ENCODE measurements around the gene KISS1R.

Gene KISS1R

DNA sequence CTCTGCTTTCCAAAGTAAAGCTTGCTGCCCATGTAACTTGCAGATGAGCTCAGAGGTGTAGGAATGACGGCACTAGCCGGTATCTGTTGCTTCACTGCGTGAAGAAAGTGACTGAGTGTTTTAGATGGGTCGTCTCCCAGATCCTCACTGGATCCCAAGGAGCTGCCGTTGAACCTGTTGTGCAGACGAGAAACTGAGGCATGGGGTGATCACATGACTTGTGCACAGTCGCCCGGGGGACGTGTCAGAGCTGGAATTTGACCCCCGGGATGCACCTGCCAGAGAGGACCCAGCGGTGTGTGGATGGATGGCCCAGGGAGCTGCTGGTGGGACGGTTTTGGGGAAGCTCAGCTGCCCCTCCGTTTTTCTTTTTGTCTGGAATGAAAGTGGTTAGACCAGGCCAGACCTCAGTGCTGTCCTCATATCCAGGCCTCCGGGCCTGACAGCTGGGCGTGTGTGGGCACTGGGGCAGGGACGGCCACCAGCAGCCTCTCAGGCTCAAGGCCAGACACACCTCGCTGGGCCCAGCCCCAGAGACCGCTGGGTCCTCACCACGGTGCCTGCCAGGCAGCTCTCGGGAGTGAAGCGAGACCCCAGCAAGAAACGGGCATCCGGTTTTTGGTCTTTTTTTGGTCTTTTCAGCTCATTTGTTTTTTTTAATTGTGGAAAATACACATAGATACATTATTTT, 21.2 kb downstream of the KISS1R start:
- no peak overlapping the region for H3K27ac ChIP-seq (ENCODE audit: low read length)
- H3K9me3 ChIP-seq (ENCODE audit: insufficient read depth, low read length): peaks cover 3% of the 10 kb centered on the region; the same call in 1 of the 2 replicates
- H3K27me3 ChIP-seq (ENCODE audit: low read depth, low read length): no peaks in the 10 kb centered on the region
- H2AFZ ChIP-seq (ENCODE audit: low read depth, low read length): no peak overlapping the region
- H3K4me2 ChIP-seq (ENCODE audit: low read length): no peak overlapping the region
- peaks cover 86% of the 10 kb centered on the region for H3K79me2 ChIP-seq (ENCODE audit: low read length)
- no peak overlapping the region for H3K4me3 ChIP-seq (ENCODE audit: low read length)
- H4K20me1 ChIP-seq (ENCODE audit: insufficient read depth, low read length): peaks cover 68% of the 10 kb centered on the region
- H3K9ac ChIP-seq (ENCODE audit: low read length): no peak overlapping the region
- H3K36me3 ChIP-seq (replicated peaks; ENCODE audit: low read depth, low read length): peaks cover 72% of the 10 kb centered on the region
- H3K4me1 ChIP-seq (ENCODE audit: low read length): peaks cover 48% of the 10 kb centered on the region
- TF ChIP-seq, protein P1, sequence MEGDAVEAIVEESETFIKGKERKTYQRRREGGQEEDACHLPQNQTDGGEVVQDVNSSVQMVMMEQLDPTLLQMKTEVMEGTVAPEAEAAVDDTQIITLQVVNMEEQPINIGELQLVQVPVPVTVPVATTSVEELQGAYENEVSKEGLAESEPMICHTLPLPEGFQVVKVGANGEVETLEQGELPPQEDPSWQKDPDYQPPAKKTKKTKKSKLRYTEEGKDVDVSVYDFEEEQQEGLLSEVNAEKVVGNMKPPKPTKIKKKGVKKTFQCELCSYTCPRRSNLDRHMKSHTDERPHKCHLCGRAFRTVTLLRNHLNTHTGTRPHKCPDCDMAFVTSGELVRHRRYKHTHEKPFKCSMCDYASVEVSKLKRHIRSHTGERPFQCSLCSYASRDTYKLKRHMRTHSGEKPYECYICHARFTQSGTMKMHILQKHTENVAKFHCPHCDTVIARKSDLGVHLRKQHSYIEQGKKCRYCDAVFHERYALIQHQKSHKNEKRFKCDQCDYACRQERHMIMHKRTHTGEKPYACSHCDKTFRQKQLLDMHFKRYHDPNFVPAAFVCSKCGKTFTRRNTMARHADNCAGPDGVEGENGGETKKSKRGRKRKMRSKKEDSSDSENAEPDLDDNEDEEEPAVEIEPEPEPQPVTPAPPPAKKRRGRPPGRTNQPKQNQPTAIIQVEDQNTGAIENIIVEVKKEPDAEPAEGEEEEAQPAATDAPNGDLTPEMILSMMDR (IDR thresholded peaks at IDR 0.05; ENCODE audit: low read depth, low read length): no peak
- no peak for TF ChIP-seq EZH2phosphoT487 (IDR thresholded peaks at IDR 0.05; ENCODE audit: low read depth)

DNA sequence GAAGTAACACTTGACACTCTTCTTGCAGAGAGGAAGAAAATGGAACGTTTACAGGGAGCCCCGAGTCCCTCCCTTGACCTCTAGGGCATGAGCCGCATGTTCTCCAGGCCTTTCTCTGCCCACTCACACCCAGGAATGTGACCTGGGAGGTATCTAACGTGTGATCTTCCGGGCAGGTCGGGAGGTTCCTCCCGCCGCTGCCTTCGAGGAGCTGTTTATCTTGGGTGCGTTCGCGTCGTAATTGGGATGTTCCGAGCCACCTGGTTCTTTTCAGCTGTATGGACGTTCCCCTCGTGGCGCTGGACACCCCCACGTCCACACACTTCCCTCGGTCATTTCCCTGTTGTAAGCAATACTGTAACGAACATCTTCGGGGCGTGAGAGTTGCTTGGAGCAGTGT, 22.3 kb downstream of the KISS1R start:
- Histone ChIP-seq H3K9me3 (ENCODE audit: insufficient read depth, low read length) (peaks cover 3% of the 10 kb centered on the region; the same call in 1 of the 2 replicates), H3K27ac (ENCODE audit: low read length) (no peak overlapping the region), H2AFZ (ENCODE audit: low read depth, low read length) (no peak overlapping the region), H3K4me1 (ENCODE audit: low read length) (peaks cover 41% of the 10 kb centered on the region), H3K36me3 (replicated peaks; ENCODE audit: low read depth, low read length) (peaks cover 66% of the 10 kb centered on the region), H3K79me2 (ENCODE audit: low read length) (peaks cover 86% of the 10 kb centered on the region), H3K4me2 (ENCODE audit: low read length) (peak overlapping the region; percentile 87), H4K20me1 (ENCODE audit: insufficient read depth, low read length) (peaks cover 60% of the 10 kb centered on the region), H3K4me3 (ENCODE audit: low read length) (peak overlapping the region; percentile 66; the same call in 1 of the 2 replicates), H3K27me3 (ENCODE audit: low read depth, low read length) (no peaks in the 10 kb centered on the region), H3K9ac (ENCODE audit: low read length) (no peak overlapping the region)
- TF ChIP-seq, protein P1 (IDR thresholded peaks at IDR 0.05; ENCODE audit: low read depth, low read length): no peak
- no peak for TF ChIP-seq EZH2phosphoT487 (IDR thresholded peaks at IDR 0.05; ENCODE audit: low read depth)

DNA sequence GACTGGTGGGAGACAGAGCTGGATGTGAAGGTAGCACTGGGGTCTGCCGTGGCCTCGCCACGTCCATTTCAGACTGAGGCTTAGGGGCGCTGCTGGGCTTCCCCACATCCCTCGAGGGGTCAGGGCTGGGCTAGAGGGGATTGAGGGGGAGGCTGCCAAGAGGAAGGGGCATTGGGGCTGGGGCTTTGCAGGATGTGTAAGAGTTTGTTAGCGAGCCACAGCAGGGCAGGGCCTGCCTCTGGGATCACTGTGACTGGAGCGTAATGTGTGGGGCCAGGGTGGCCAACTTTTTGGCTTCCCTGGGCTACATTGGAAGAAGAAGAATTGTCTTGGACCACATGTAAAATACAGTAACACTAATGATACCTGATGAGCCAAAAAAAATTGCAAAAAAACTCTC, 22.8 kb downstream of the KISS1R start:
- peaks cover 62% of the 10 kb centered on the region for H3K36me3 ChIP-seq (replicated peaks; ENCODE audit: low read depth, low read length)
- H3K9ac ChIP-seq (ENCODE audit: low read length): peak overlapping the region; percentile 60; the same call in 1 of the 2 replicates

More for the DNA sequence above, 22.8 kb downstream of the KISS1R start:
- no peak overlapping the region for H2AFZ ChIP-seq (ENCODE audit: low read depth, low read length)
- peaks cover 41% of the 10 kb centered on the region for H3K4me1 ChIP-seq (ENCODE audit: low read length)
- H3K79me2 ChIP-seq (ENCODE audit: low read length): peaks cover 86% of the 10 kb centered on the region
- H3K27me3 ChIP-seq (ENCODE audit: low read depth, low read length): no peaks in the 10 kb centered on the region
- no peak for TF ChIP-seq EZH2phosphoT487 (IDR thresholded peaks at IDR 0.05; ENCODE audit: low read depth)
- TF ChIP-seq, protein P1 (IDR thresholded peaks at IDR 0.05; ENCODE audit: low read depth, low read length): no peak
- peaks cover 3% of the 10 kb centered on the region; the same call in 1 of the 2 replicates for H3K9me3 ChIP-seq (ENCODE audit: insufficient read depth, low read length)
- peaks cover 56% of the 10 kb centered on the region for H4K20me1 ChIP-seq (ENCODE audit: insufficient read depth, low read length)
- H3K27ac ChIP-seq (ENCODE audit: low read length): peak overlapping the region; percentile 64
- peak overlapping the region; percentile 66 for H3K4me3 ChIP-seq (ENCODE audit: low read length)
- H3K4me2 ChIP-seq (ENCODE audit: low read length): peak overlapping the region; percentile 87
